ENCODE measurements around the gene ARHGAP12.

The ARHGAP12 gene

GRCh38 chr10:31959461-31960173 is 31.0 kb upstream of the ARHGAP12 start:
- Histone ChIP-seq H3K27me3 (ENCODE audit: control insufficient read depth, insufficient read depth, low read length) (no peaks in the 10 kb centered on the region), H3K36me3 (ENCODE audit: control insufficient read depth, insufficient read depth, low read length) (peaks cover 3% of the 10 kb centered on the region), H3K4me1 (ENCODE audit: control insufficient read depth, insufficient read depth, low read length) (no peaks in the 10 kb centered on the region), H3K9ac (ENCODE audit: low read depth, low read length) (no peak overlapping the region), H3K9me3 (ENCODE audit: control insufficient read depth, insufficient read depth, low read length) (no peaks in the 10 kb centered on the region), H3K4me3 (ENCODE audit: low read depth, low read length) (no peak overlapping the region)

GRCh38 chr10:31958856-31959255 is 30.2 kb upstream of the ARHGAP12 start:
- no peak overlapping the region for H3K4me3 ChIP-seq (ENCODE audit: low read depth, low read length)
- H3K9me3 ChIP-seq (ENCODE audit: control insufficient read depth, insufficient read depth, low read length): no peaks in the 10 kb centered on the region
- H3K36me3 ChIP-seq (ENCODE audit: control insufficient read depth, insufficient read depth, low read length): peaks cover 3% of the 10 kb centered on the region
- H3K9ac ChIP-seq (ENCODE audit: low read depth, low read length): no peak overlapping the region
- no peaks in the 10 kb centered on the region for H3K27me3 ChIP-seq (ENCODE audit: control insufficient read depth, insufficient read depth, low read length)
- no peaks in the 10 kb centered on the region for H3K4me1 ChIP-seq (ENCODE audit: control insufficient read depth, insufficient read depth, low read length)

GRCh38 chr10:31956200-31956946 is 27.7 kb upstream of the ARHGAP12 start:
- Histone ChIP-seq H3K36me3 (ENCODE audit: control insufficient read depth, insufficient read depth, low read length) (peaks cover 3% of the 10 kb centered on the region), H3K27me3 (ENCODE audit: control insufficient read depth, insufficient read depth, low read length) (no peaks in the 10 kb centered on the region), H3K4me3 (ENCODE audit: low read depth, low read length) (no peak overlapping the region), H3K9me3 (ENCODE audit: control insufficient read depth, insufficient read depth, low read length) (no peaks in the 10 kb centered on the region), H3K9ac (ENCODE audit: low read depth, low read length) (no peak overlapping the region), H3K4me1 (ENCODE audit: control insufficient read depth, insufficient read depth, low read length) (no peaks in the 10 kb centered on the region)

- H3K4me3 ChIP-seq (ENCODE audit: low read depth, low read length): no peak overlapping the region
- H3K27me3 ChIP-seq (ENCODE audit: control insufficient read depth, insufficient read depth, low read length): no peaks in the 10 kb centered on the region
- no peak overlapping the region for H3K9ac ChIP-seq (ENCODE audit: low read depth, low read length)
- H3K36me3 ChIP-seq (ENCODE audit: control insufficient read depth, insufficient read depth, low read length): peaks cover 3% of the 10 kb centered on the region
- no peaks in the 10 kb centered on the region for H3K9me3 ChIP-seq (ENCODE audit: control insufficient read depth, insufficient read depth, low read length)
- H3K4me1 ChIP-seq (ENCODE audit: control insufficient read depth, insufficient read depth, low read length): no peaks in the 10 kb centered on the region
Observed at GRCh38 chr10:31954410-31955191, 26.0 kb upstream of the ARHGAP12 start.

- peaks cover 3% of the 10 kb centered on the region for H3K36me3 ChIP-seq (ENCODE audit: control insufficient read depth, insufficient read depth, low read length)
- no peak overlapping the region for H3K9ac ChIP-seq (ENCODE audit: low read depth, low read length)
- H3K4me1 ChIP-seq (ENCODE audit: control insufficient read depth, insufficient read depth, low read length): no peaks in the 10 kb centered on the region
- no peak overlapping the region for H3K4me3 ChIP-seq (ENCODE audit: low read depth, low read length)
- no peaks in the 10 kb centered on the region for H3K9me3 ChIP-seq (ENCODE audit: control insufficient read depth, insufficient read depth, low read length)
- H3K27me3 ChIP-seq (ENCODE audit: control insufficient read depth, insufficient read depth, low read length): no peaks in the 10 kb centered on the region
Observed at GRCh38 chr10:31953480-31953879, 24.8 kb upstream of the ARHGAP12 start.

GRCh38 chr10:31953080-31953479 is 24.4 kb upstream of the ARHGAP12 start:
- Histone ChIP-seq H3K36me3 (ENCODE audit: control insufficient read depth, insufficient read depth, low read length) (peaks cover 3% of the 10 kb centered on the region), H3K9me3 (ENCODE audit: control insufficient read depth, insufficient read depth, low read length) (no peaks in the 10 kb centered on the region), H3K27me3 (ENCODE audit: control insufficient read depth, insufficient read depth, low read length) (no peaks in the 10 kb centered on the region), H3K4me1 (ENCODE audit: control insufficient read depth, insufficient read depth, low read length) (no peaks in the 10 kb centered on the region), H3K4me3 (ENCODE audit: low read depth, low read length) (no peak overlapping the region), H3K9ac (ENCODE audit: low read depth, low read length) (no peak overlapping the region)

- Histone ChIP-seq H3K36me3 (ENCODE audit: control insufficient read depth, insufficient read depth, low read length) (peaks cover 3% of the 10 kb centered on the region), H3K4me3 (ENCODE audit: low read depth, low read length) (no peak overlapping the region), H3K27me3 (ENCODE audit: control insufficient read depth, insufficient read depth, low read length) (no peaks in the 10 kb centered on the region), H3K9ac (ENCODE audit: low read depth, low read length) (no peak overlapping the region), H3K9me3 (ENCODE audit: control insufficient read depth, insufficient read depth, low read length) (no peaks in the 10 kb centered on the region), H3K4me1 (ENCODE audit: control insufficient read depth, insufficient read depth, low read length) (no peaks in the 10 kb centered on the region)
Observed at GRCh38 chr10:31952066-31952465, 23.4 kb upstream of the ARHGAP12 start.

- H3K4me1 ChIP-seq (ENCODE audit: control insufficient read depth, insufficient read depth, low read length): no peaks in the 10 kb centered on the region
- H3K9ac ChIP-seq (ENCODE audit: low read depth, low read length): no peak overlapping the region
- H3K9me3 ChIP-seq (ENCODE audit: control insufficient read depth, insufficient read depth, low read length): no peaks in the 10 kb centered on the region
- H3K36me3 ChIP-seq (ENCODE audit: control insufficient read depth, insufficient read depth, low read length): no peaks in the 10 kb centered on the region
- H3K4me3 ChIP-seq (ENCODE audit: low read depth, low read length): no peak overlapping the region
- no peaks in the 10 kb centered on the region for H3K27me3 ChIP-seq (ENCODE audit: control insufficient read depth, insufficient read depth, low read length)
Observed at GRCh38 chr10:31949266-31949665, 20.6 kb upstream of the ARHGAP12 start.

GRCh38 chr10:31948021-31948420 is 19.4 kb upstream of the ARHGAP12 start:
- H3K9me3 ChIP-seq (ENCODE audit: control insufficient read depth, insufficient read depth, low read length): no peaks in the 10 kb centered on the region
- H3K4me1 ChIP-seq (ENCODE audit: control insufficient read depth, insufficient read depth, low read length): no peaks in the 10 kb centered on the region
- H3K36me3 ChIP-seq (ENCODE audit: control insufficient read depth, insufficient read depth, low read length): no peaks in the 10 kb centered on the region
- no peak overlapping the region for H3K9ac ChIP-seq (ENCODE audit: low read depth, low read length)
- no peak overlapping the region for H3K4me3 ChIP-seq (ENCODE audit: low read depth, low read length)
- no peaks in the 10 kb centered on the region for H3K27me3 ChIP-seq (ENCODE audit: control insufficient read depth, insufficient read depth, low read length)

GRCh38 chr10:31947144-31947926 is 18.7 kb upstream of the ARHGAP12 start:
- no peaks in the 10 kb centered on the region for H3K36me3 ChIP-seq (ENCODE audit: control insufficient read depth, insufficient read depth, low read length)
- no peak overlapping the region for H3K9ac ChIP-seq (ENCODE audit: low read depth, low read length)
- no peaks in the 10 kb centered on the region for H3K4me1 ChIP-seq (ENCODE audit: control insufficient read depth, insufficient read depth, low read length)
- no peaks in the 10 kb centered on the region for H3K27me3 ChIP-seq (ENCODE audit: control insufficient read depth, insufficient read depth, low read length)
- no peaks in the 10 kb centered on the region for H3K9me3 ChIP-seq (ENCODE audit: control insufficient read depth, insufficient read depth, low read length)
- no peak overlapping the region for H3K4me3 ChIP-seq (ENCODE audit: low read depth, low read length)

- Histone ChIP-seq H3K27me3 (ENCODE audit: control insufficient read depth, insufficient read depth, low read length) (no peaks in the 10 kb centered on the region), H3K9me3 (ENCODE audit: control insufficient read depth, insufficient read depth, low read length) (no peaks in the 10 kb centered on the region), H3K4me1 (ENCODE audit: control insufficient read depth, insufficient read depth, low read length) (no peaks in the 10 kb centered on the region), H3K9ac (ENCODE audit: low read depth, low read length) (no peak overlapping the region), H3K4me3 (ENCODE audit: low read depth, low read length) (no peak overlapping the region), H3K36me3 (ENCODE audit: control insufficient read depth, insufficient read depth, low read length) (no peaks in the 10 kb centered on the region)
Observed at GRCh38 chr10:31945392-31945791, 16.8 kb upstream of the ARHGAP12 start.

Data from iPS-15b (cell line).